Measurements from ENCODE around the gene OTUD1. TPM values are rescaled to one million over a fixed set of nuclear protein-coding genes. Genes with fewer than 3 reads are reported as not detected.

The OTUD1 gene
- total and polyA plus RNA-seq, 12 donors = 11.4 to 617 (median 32.2) TPM

- Histone ChIP-seq H3K4me1 (peaks cover 0 to 35% (median 24%) of the 10 kb centered on the region in 9 donors), H3K4me3 (peak overlapping the region in 9 of 10 donors; percentile 37 to 98 (median 88)), H3K27me3 (no peaks in the 10 kb centered on the region), H3K9me3 (no peaks in the 10 kb centered on the region), H3K36me3 (peaks cover 0 to 5% (median 0%) of the 10 kb centered on the region in 9 donors), H3K27ac (peak overlapping the region; percentile 60 to 100 (median 97))
- peak in 1 of 2 donors; percentile 9 for DNase-seq
- no peak for TF ChIP-seq CTCF (IDR thresholded peaks at IDR 0.05)
- intact Hi-C loops (cut with DNase I) = loop anchor here in 5 of 10 donors (2.0 to 10.0 kb wide), 5 partner anchors 36 to 1693 kb away; partner anchors contain the start of gene C10orf67 (in 1 of the 5)
- WGBS, 2 donors = 94 to 95% methylated on average over 20 of the region's 20 CpGs
- ATAC-seq = no peak
Measured at GRCh38 chr10:23437963-23438546, 820 bp upstream of the OTUD1 start.

- Histone ChIP-seq H3K36me3 (peaks cover 0 to 19% (median 0%) of the 10 kb centered on the region in 9 donors), H3K27ac (peak overlapping the region; percentile 91 to 100 (median 98)), H3K27me3 (no peaks in the 10 kb centered on the region), H3K9me3 (no peaks in the 10 kb centered on the region), H3K4me1 (peaks cover 0 to 47% (median 36%) of the 10 kb centered on the region in 9 donors), H3K4me3 (peak overlapping the region; percentile 62 to 98 (median 88))
- peak in 1 of 8 donors; percentile 3 for ATAC-seq
- WGBS, 2 donors = 0% methylated on average over 50 to 79 of the region's 80 CpGs
- intact Hi-C loops (cut with DNase I) = loop anchor here in 5 of 10 donors (2.0 to 10.0 kb wide), 5 partner anchors 37 to 1695 kb away; partner anchors contain the start of gene C10orf67 (in 1 of the 5)
- TF ChIP-seq CTCF (IDR thresholded peaks at IDR 0.05) = no peak
- peak in 1 of 2 donors; percentile 51 for DNase-seq
Measured at GRCh38 chr10:23439452-23439960, 631 bp downstream of the OTUD1 start.

GRCh38 chr10:23439961-23440889 lies 1.4 kb downstream of the OTUD1 start:
- 1% methylated on average over 73 of the region's 73 CpGs for WGBS, 2 donors
- Histone ChIP-seq H3K27ac (peak overlapping the region; percentile 91 to 100 (median 98)), H3K9me3 (no peaks in the 10 kb centered on the region), H3K36me3 (peaks cover 0 to 25% (median 6%) of the 10 kb centered on the region in 9 donors), H3K4me1 (peaks cover 0 to 54% (median 43%) of the 10 kb centered on the region in 9 donors), H3K27me3 (no peaks in the 10 kb centered on the region), H3K4me3 (peak overlapping the region; percentile 62 to 98 (median 88))
- intact Hi-C loops (cut with DNase I) = loop anchor here in 8 of 10 donors (2.0 to 10.0 kb wide), 9 partner anchors 38 to 1695 kb away; partner anchors contain the start of gene C10orf67 (in 4 of the 8)
- peak; percentile 18 to 50 for DNase-seq
- peak in 3 of 8 donors; percentile 2 to 12 (median 4) for ATAC-seq
- no peak for TF ChIP-seq CTCF (IDR thresholded peaks at IDR 0.05)

- WGBS, 2 donors = 40 to 49% methylated on average over 3 of the region's 3 CpGs
Measured at GRCh38 chr10:23441251-23441650, 2.4 kb downstream of the OTUD1 start.

More at GRCh38 chr10:23441251-23441650, 2.4 kb downstream of the OTUD1 start:
- TF ChIP-seq CTCF (IDR thresholded peaks at IDR 0.05) = no peak
- H3K4me3 ChIP-seq = peak overlapping the region; percentile 62 to 98 (median 88)
- intact Hi-C loops (cut with DNase I) = loop anchor here in 5 of 10 donors (2.0 to 10.0 kb wide), 5 partner anchors 84 to 116 kb away; partner anchors contain the start of gene C10orf67 (in 3 of the 5)
- H3K4me1 ChIP-seq = peaks cover 0 to 64% (median 47%) of the 10 kb centered on the region in 9 donors
- peaks cover 0 to 33% (median 7%) of the 10 kb centered on the region in 9 donors for H3K36me3 ChIP-seq
- ATAC-seq (no peak), DNase-seq (no peak)
- no peaks in the 10 kb centered on the region for H3K9me3 ChIP-seq
- no peaks in the 10 kb centered on the region for H3K27me3 ChIP-seq
- H3K27ac ChIP-seq = peak overlapping the region in 8 of 10 donors; percentile 91 to 100 (median 97)

All from heart right ventricle (tissue), 16 donors.